Stomach (tissue), 9 donors: ENCODE data around the gene ME3. TPM values are rescaled to one million over a fixed set of nuclear protein-coding genes. Genes with fewer than 3 reads are reported as not detected.
A peak's percentile ranks its signal among the peaks of the same experiment; 100 is the strongest.
"Not testable (repeated sequence)": the region's sequence is repeated elsewhere in the genome, so short reads cannot be mapped to it uniquely, and the experiment has no call there.

ENCODE experiments used
- DNase-seq, 2 donors: peaks; one replicate each; pipeline versions ENCODE4 v3.0.0 to v3.0.0-alpha.2; 2013 to 2019
- H3K27ac ChIP-seq, 5 donors: fragments of 200-600 bp in 4 of 5; sonication (generic) in 4 of 5; one replicate each; pipeline ENCODE4 v1.5.1; 2013 to 2019; ENCODE audit warnings: mild to moderate bottlenecking in 1 of 5, moderate library complexity in 1 of 5
- H3K27me3 ChIP-seq, 3 donors: fragments of 200-600 bp; sonication (generic); one replicate each; pipeline ENCODE4 v1.5.1; 2017 to 2019; ENCODE audit warnings: mixed run types in 1 of 3
- H3K36me3 ChIP-seq, 4 donors: fragments of 200-600 bp; sonication (generic); 1 replicate in 3 of 4; 2 replicates in 1 of 4; pipeline ENCODE4 v1.5.1; 2016 to 2019
- H3K4me1 ChIP-seq, 4 donors: fragments of 200-600 bp; sonication (generic); one replicate each; pipeline ENCODE4 v1.5.1; 2016 to 2019
- H3K4me3 ChIP-seq, 4 donors: fragments of 200-600 bp; sonication (generic) in 3 of 4; one replicate each; pipeline ENCODE4 v1.5.1; 2016 to 2019; ENCODE audit warnings: mild to moderate bottlenecking in 1 of 4
- H3K9me3 ChIP-seq, 4 donors: fragments of 200-600 bp; sonication (generic); one replicate each; pipeline ENCODE4 v1.5.1; 2016 to 2019
- CTCF ChIP-seq, 7 experiments: fragments of 450-650 bp in 4 of 7; fragments of 200-600 bp in 3 of 7; sonication (generic) in 3 of 7; IDR thresholded peaks; one replicate each; pipeline ENCODE4 v1.5.1; 2016 to 2019; ENCODE audit warnings: antibody characterized with exemption in 7 of 7, control low read depth in 2 of 7, mild to moderate bottlenecking in 1 of 7
- EP300 ChIP-seq: sonication (generic); formaldehyde crosslinking; IDR thresholded peaks from one replicate; pipeline ENCODE4 v1.6.1; 2017; ENCODE audit warnings: antibody characterized with exemption
- POLR2A ChIP-seq, 4 donors: fragments of 450-650 bp; IDR thresholded peaks; one replicate each; pipeline ENCODE4 v1.6.1; 2016; ENCODE audit warnings: antibody characterized with exemption in 4 of 4, control low read depth in 2 of 4, mild to moderate bottlenecking in 1 of 4, moderate library complexity in 1 of 4
- POLR2AphosphoS5 ChIP-seq, 3 donors: sonication (generic); formaldehyde crosslinking; IDR thresholded peaks; one replicate each; pipeline ENCODE4 v1.6.1; 2016; ENCODE audit warnings: antibody characterized with exemption in 3 of 3
- WGBS, 5 donors: extraction: QIAGEN DNeasy Blood & Tissue Kit in 3 of 5; methylation state at CpG; one replicate each; pipeline versions ENCODE4 v1.1.5 to v1.1.7; 2013 to 2018; 5-methylcytosine and 5-hydroxymethylcytosine counted together
- intact Hi-C: fragments of 100-400 bp; cut with DNase I; formaldehyde crosslinking; loops from one replicate; pipeline ENCODE4 v1.15.1; 2023; ENCODE audit warnings: low total_unique reads
- polyA plus RNA-seq, 3 donors: library from polyadenylated mRNA; stranded (reverse); fragments of 200-250 nt; gene quantifications; one replicate each; pipeline ENCODE4 v1.2.3, GENCODE V29; 2013
- total RNA-seq, 5 donors: library from RNA; depleted of rRNA; stranded (reverse); fragments of >200 nt; gene quantifications; one replicate each; pipeline versions ENCODE4 v1.1.0 to v1.2.3, GENCODE V29; 2014 to 2016
- donor health status: healthy with polysubstance abuse.
- donor health status: Bipolar disorder and iron deficiency.
- donor health status: healthy.

The ME3 gene
- total and polyA plus RNA-seq, 8 donors = 11.2 to 82.1 (median 51.1) TPM

- Histone ChIP-seq H3K9me3 (no peaks in the 10 kb centered on the region), H3K4me1 (peaks cover 0 to 16% (median 7%) of the 10 kb centered on the region in 4 donors), H3K4me3 (no peak overlapping the region), H3K27me3 (no peaks in the 10 kb centered on the region), H3K36me3 (no peaks in the 10 kb centered on the region), H3K27ac (no peak overlapping the region)
- peak in 1 of 2 donors; percentile 62 for DNase-seq
- WGBS, 5 donors = 59 to 74% (median 65%) methylated on average over 5 of the region's 5 CpGs
- intact Hi-C loops = no loop called here
- TF ChIP-seq EP300 (no peak), POLR2AphosphoS5 (IDR thresholded peaks at IDR 0.05) (no peak), POLR2A (IDR thresholded peaks at IDR 0.05) (no peak), CTCF (IDR thresholded peaks at IDR 0.05) (no peak)
These were observed 102.4 kb downstream of the ME3 start for GRCh38 chr11:86570020-86570419.

GRCh38 chr11:86569109-86569508 is 103.3 kb downstream of the ME3 start:
- Histone ChIP-seq H3K4me3 (no peak overlapping the region), H3K27ac (no peak overlapping the region), H3K4me1 (peaks cover 0 to 16% (median 7%) of the 10 kb centered on the region in 4 donors), H3K36me3 (no peaks in the 10 kb centered on the region), H3K9me3 (no peaks in the 10 kb centered on the region), H3K27me3 (no peaks in the 10 kb centered on the region)
- 86 to 93% (median 92%) methylated on average over 7 of the region's 7 CpGs for WGBS, 5 donors
- intact Hi-C loops = no loop called here
- no peak for DNase-seq
- no peak for TF ChIP-seq CTCF (IDR thresholded peaks at IDR 0.05)

- Histone ChIP-seq H3K9me3 (no peaks in the 10 kb centered on the region), H3K36me3 (no peaks in the 10 kb centered on the region), H3K4me1 (peaks cover 0 to 16% (median 7%) of the 10 kb centered on the region in 4 donors), H3K27ac (peak overlapping the region in 1 of 5 donors; percentile 11), H3K27me3 (no peaks in the 10 kb centered on the region), H3K4me3 (no peak overlapping the region)
- TF ChIP-seq EP300 (no peak), POLR2A (IDR thresholded peaks at IDR 0.05) (no peak), POLR2AphosphoS5 (IDR thresholded peaks at IDR 0.05) (no peak), CTCF (IDR thresholded peaks at IDR 0.05) (no peak)
- WGBS, 5 donors = 51 to 77% (median 73%) methylated on average over 2 of the region's 2 CpGs
- intact Hi-C loops = no loop called here
- DNase-seq = no peak
These were observed 106.6 kb downstream of the ME3 start for GRCh38 chr11:86565801-86566312.

- intact Hi-C loops = no loop called here
- Histone ChIP-seq H3K9me3 (no peaks in the 10 kb centered on the region), H3K36me3 (no peaks in the 10 kb centered on the region), H3K27ac (no peak overlapping the region), H3K4me1 (peaks cover 0 to 16% (median 7%) of the 10 kb centered on the region in 4 donors), H3K27me3 (no peaks in the 10 kb centered on the region), H3K4me3 (no peak overlapping the region)
- 83 to 91% (median 90%) methylated on average over 1 of the region's 1 CpG for WGBS, 5 donors
- no peak for TF ChIP-seq POLR2A (IDR thresholded peaks at IDR 0.05)
- TF ChIP-seq EP300 = no peak
- TF ChIP-seq CTCF (IDR thresholded peaks at IDR 0.05) = no peak
- no peak for TF ChIP-seq POLR2AphosphoS5 (IDR thresholded peaks at IDR 0.05)
- no peak for DNase-seq
These were observed 107.0 kb downstream of the ME3 start for GRCh38 chr11:86565388-86565787.

GRCh38 chr11:86562842-86563241 is 109.6 kb downstream of the ME3 start:
- 87 to 96% (median 92%) methylated on average over 2 of the region's 2 CpGs for WGBS, 5 donors
- H3K9me3 ChIP-seq, DNase-seq, H3K27ac ChIP-seq, H3K27me3 ChIP-seq, H3K36me3 ChIP-seq, H3K4me3 ChIP-seq, intact Hi-C loops: not testable (repeated sequence)
- peaks cover 8 to 28% (median 15%) of the 10 kb centered on the region in 4 donors for H3K4me1 ChIP-seq
